Urinary bladder (tissue), 4 donors: ENCODE data around the gene ITGB3. TPM values are rescaled to one million over a fixed set of nuclear protein-coding genes. Genes with fewer than 3 reads are reported as not detected.

ENCODE experiments used
- DNase-seq: peaks from one replicate; pipeline ENCODE4 v3.0.0-alpha.2; 2015; ENCODE audit errors: extremely low spot score
- H3K27ac ChIP-seq: one replicate; pipeline ENCODE4 v1.5.1; 2013; ENCODE audit warnings: low read depth, mild to moderate bottlenecking, moderate library complexity
- H3K36me3 ChIP-seq: one replicate; pipeline ENCODE4 v1.6.1; 2013; ENCODE audit warnings: mild to moderate bottlenecking, moderate library complexity; ENCODE audit not compliant: insufficient read depth
- H3K4me1 ChIP-seq: one replicate; pipeline ENCODE4 v1.6.1; 2013; ENCODE audit warnings: mild to moderate bottlenecking, moderate library complexity; ENCODE audit not compliant: insufficient read depth
- H3K4me3 ChIP-seq: one replicate; pipeline ENCODE4 v1.5.1; 2013; ENCODE audit warnings: low read depth, low read length
- WGBS: extraction: QIAGEN DNeasy Blood & Tissue Kit; methylation state at CpG from one replicate; pipeline ENCODE4 v1.1.7; 2013; 5-methylcytosine and 5-hydroxymethylcytosine counted together
- polyA plus RNA-seq: library from polyadenylated mRNA; stranded (reverse); fragments of 200-250 nt; gene quantifications from one replicate; pipeline ENCODE4 v1.2.3, GENCODE V29; 2013
- total RNA-seq: library from RNA; depleted of rRNA; stranded (reverse); fragments of >200 nt; gene quantifications from one replicate; pipeline ENCODE4 v1.2.3, GENCODE V29; 2014
- donor health status: healthy with polysubstance abuse.
- donor health status: healthy.

ITGB3 gene
- total and polyA plus RNA-seq, 2 donors, result 19.2 to 20.2 TPM

DNA sequence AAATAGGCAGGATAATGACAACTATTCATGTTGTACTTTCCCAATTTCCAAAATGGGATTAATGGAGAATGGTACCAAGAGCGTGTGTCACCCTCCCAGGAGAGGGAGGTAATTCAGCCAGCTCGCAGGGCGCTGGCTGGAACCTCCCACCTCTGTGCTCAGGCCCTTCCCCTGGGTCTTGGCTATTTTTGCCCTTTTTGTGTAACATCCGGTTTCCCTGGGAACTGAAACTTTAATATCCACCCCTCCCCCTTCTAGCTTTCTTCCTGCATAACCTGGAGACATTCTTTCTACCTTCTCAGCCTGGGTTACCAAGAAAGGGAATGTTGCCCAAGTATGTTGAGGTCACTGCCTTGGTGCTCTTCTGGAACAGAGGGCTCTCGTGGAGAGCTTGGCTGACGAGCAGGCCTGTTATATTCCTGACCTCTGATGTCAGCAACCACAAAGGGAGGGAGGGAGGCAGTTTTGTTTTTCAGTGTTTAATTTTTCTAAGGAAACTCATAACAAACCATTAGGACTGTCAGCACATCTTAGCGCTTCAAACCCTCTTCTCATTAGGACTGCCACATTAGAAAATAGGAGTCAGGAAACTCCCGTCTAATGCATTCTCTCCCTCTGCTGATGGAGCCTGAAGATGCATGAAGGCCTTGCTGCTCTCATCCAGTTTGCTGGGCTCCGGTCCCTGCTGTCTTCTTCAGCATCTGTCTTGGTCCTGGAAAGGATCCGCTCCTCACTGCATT is 25.6 kb downstream of the ITGB3 start:
- H3K36me3 ChIP-seq, result no peaks in the 10 kb centered on the region
- whole genome bisulfite sequencing, result 20% methylated on average over 10 of the region's 10 CpGs
- peak overlapping the region; percentile 73 for H3K27ac ChIP-seq
- peaks cover 2% of the 10 kb centered on the region for H3K4me1 ChIP-seq
- DNase-seq, result no peak
- no peak overlapping the region for H3K4me3 ChIP-seq

DNA sequence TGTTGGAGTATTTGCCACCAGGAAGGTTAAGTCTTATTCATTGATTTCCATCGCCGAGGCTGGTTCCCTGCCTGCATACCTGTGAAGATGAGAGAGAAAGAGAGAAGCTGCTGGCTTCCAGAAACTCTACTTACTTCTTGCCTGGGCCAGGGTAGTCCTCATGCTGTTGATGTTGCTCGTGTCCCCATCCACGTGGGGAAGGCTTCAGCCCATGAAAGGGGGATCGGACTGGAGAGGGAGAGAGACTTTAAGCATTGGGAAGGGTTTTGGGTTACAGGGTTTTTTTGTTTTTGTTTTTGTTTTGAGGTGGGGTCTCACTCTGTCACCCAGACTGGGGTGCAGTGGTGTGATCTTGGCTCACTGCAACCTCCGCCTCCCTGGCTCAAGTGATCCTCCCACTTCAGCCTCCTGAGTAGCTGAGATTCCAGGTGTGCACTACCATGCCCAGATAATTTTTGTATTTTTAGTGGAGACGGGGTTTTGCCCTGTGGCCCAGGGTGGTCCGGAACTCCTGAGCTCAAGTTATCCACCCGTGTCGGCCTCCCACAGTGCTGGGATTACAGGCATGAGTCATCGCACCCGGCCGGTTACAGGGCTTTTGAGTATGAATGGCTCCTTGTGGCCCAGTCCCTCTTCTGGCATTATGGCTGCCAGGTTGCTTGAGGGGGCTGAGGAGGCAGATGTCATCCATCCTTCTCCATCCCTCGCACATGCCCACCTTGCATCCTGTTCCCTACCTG is 26.6 kb downstream of the ITGB3 start:
- no peak overlapping the region for H3K4me3 ChIP-seq
- H3K36me3 ChIP-seq, result no peaks in the 10 kb centered on the region
- 71% methylated on average over 14 of the region's 14 CpGs for WGBS
- no peaks in the 10 kb centered on the region for H3K4me1 ChIP-seq
- H3K27ac ChIP-seq, result peak overlapping the region; percentile 73
- DNase-seq, result no peak

- H3K4me1 ChIP-seq, result no peaks in the 10 kb centered on the region
- WGBS, result 86% methylated on average over 6 of the region's 6 CpGs
These were observed 27.6 kb downstream of the ITGB3 start for GRCh38 chr17:47281216-47281615.

DNA sequence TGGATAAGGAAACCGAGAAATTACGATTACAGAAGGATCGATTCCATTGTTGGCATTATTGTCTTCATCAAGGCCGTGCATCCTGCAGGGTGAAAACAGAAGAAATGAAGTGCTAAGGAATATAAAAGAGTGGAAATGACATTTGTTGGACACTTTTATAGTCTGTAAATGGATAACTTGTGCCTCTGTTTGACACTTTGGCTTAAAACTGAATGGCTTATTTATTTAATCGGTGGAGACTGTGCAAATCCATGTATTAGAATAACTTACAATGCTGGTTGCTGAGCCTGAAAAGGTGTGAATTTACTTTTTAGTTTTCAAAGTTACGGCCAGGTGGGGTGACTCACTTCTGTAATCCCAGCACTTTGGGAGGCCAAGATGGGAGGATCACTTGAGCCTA is 31.4 kb downstream of the ITGB3 start:
- Histone ChIP-seq H3K36me3 (no peaks in the 10 kb centered on the region), H3K27ac (no peak overlapping the region), H3K4me3 (no peak overlapping the region), H3K4me1 (no peaks in the 10 kb centered on the region)
- DNase-seq, result no peak
- WGBS, result 91% methylated on average over 6 of the region's 6 CpGs

More at GRCh38 chr17:47281216-47281615, 27.6 kb downstream of the ITGB3 start:
- no peak overlapping the region for H3K4me3 ChIP-seq
- no peaks in the 10 kb centered on the region for H3K36me3 ChIP-seq
- DNase-seq, result no peak
- no peak overlapping the region for H3K27ac ChIP-seq

DNA sequence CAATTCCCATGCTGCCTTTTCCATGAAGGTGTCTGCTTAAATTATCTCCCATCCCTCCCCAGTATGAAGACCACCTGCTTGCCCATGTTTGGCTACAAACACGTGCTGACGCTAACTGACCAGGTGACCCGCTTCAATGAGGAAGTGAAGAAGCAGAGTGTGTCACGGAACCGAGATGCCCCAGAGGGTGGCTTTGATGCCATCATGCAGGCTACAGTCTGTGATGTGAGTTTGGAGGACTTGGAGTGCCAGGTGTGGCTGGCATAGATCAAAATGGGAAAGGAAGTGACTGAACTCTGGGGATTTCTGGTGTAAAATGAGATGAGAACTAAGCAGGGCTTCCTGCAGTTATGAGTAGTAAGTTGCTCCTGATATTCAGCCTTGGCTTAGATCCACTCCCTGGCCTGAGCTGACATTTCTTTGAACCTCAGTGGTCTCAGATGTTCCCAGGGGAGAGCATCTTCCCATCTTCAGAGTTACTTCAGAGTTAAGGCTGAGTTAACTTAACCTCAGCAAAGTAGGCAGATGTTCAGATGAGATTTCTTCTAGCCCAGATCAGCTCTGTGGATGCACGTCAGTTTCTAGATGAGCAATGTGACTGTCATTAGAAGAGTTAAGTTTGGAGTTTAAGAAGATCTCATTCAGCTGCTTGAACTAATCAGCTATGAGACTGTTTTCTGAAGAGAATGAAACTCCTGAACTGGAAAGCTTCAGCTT is 32.7 kb downstream of the ITGB3 start:
- Histone ChIP-seq H3K27ac (no peak overlapping the region), H3K4me3 (no peak overlapping the region), H3K36me3 (no peaks in the 10 kb centered on the region), H3K4me1 (no peaks in the 10 kb centered on the region)
- 88% methylated on average over 6 of the region's 6 CpGs for WGBS
- DNase-seq, result no peak

- no peak for DNase-seq
- H3K36me3 ChIP-seq, result no peaks in the 10 kb centered on the region
- no peak overlapping the region for H3K27ac ChIP-seq
These were observed 33.4 kb downstream of the ITGB3 start for GRCh38 chr17:47287068-47287467.

GRCh38 chr17:47287639-47288038 is 34.0 kb downstream of the ITGB3 start:
- no peak for DNase-seq
- no peak overlapping the region for H3K27ac ChIP-seq
- no peaks in the 10 kb centered on the region for H3K36me3 ChIP-seq
- no peaks in the 10 kb centered on the region for H3K4me1 ChIP-seq
- H3K4me3 ChIP-seq, result no peak overlapping the region
- WGBS, result 89% methylated on average over 2 of the region's 2 CpGs

More at GRCh38 chr17:47287068-47287467, 33.4 kb downstream of the ITGB3 start:
- WGBS, result 91% methylated on average over 4 of the region's 4 CpGs
- Histone ChIP-seq H3K4me3 (no peak overlapping the region), H3K4me1 (no peaks in the 10 kb centered on the region)

DNA sequence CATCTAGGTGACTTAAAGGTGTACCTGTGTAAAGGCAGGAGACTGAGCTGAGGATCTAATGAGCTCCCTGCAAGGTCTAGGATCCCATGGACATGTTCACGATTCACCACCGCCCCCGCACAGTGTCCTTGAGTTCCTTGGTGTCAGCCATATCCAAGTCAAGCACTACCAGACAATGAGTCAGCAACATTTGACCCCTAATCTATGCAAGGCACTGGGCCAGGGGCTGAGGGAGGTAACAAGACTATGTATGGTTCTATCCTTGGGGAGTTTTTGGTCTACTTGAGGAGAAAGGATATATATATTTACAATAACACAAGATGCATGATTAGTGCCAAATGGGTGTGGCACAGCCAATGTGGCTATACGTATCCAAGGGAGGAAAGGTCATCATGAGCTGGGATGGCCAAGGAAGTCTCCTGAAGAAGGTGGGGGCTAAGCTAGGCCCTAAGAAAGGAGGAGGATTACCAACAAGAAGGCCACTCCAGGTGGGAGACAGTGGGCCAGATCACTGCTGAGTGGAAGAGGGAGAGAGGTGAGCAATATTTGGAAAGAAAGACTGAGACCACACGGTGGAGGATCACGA is 35.0 kb downstream of the ITGB3 start:
- WGBS, result 89% methylated on average over 6 of the region's 6 CpGs
- H3K4me1 ChIP-seq, result no peaks in the 10 kb centered on the region
- H3K27ac ChIP-seq, result no peak overlapping the region
- no peaks in the 10 kb centered on the region for H3K36me3 ChIP-seq
- H3K4me3 ChIP-seq, result no peak overlapping the region
- DNase-seq, result no peak

DNA sequence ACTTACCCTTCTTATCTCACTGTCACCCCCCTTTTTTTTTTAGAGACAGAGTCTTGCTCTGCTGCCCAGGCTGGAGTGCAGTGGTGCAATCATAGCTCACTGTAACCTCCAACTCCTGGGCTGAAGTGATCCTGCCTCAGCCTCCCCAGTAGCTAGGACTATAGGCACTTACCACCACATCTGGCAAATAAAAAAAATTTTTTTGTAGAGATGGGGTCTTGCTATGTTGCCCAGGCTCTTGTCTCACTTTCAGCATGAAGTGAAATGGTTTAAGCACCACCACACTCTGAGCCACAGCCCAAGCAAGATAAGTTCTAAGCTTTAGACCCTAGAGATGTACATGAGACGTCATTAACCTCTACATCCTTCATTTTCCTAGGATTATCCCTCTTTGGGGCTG is 35.7 kb downstream of the ITGB3 start:
- H3K27ac ChIP-seq, result no peak overlapping the region
- WGBS, result 100% methylated on average over 1 of the region's 1 CpG
- no peak for DNase-seq
- H3K36me3 ChIP-seq, result no peaks in the 10 kb centered on the region
- no peaks in the 10 kb centered on the region for H3K4me1 ChIP-seq
- no peak overlapping the region for H3K4me3 ChIP-seq

GRCh38 chr17:47290870-47291241 is 37.2 kb downstream of the ITGB3 start:
- no peak for DNase-seq
- 82% methylated on average over 5 of the region's 5 CpGs for WGBS
- Histone ChIP-seq H3K36me3 (no peaks in the 10 kb centered on the region), H3K4me3 (no peak overlapping the region), H3K27ac (no peak overlapping the region), H3K4me1 (no peaks in the 10 kb centered on the region)

GRCh38 chr17:47291242-47291873 is 37.7 kb downstream of the ITGB3 start:
- H3K4me1 ChIP-seq, result no peaks in the 10 kb centered on the region
- no peak overlapping the region for H3K27ac ChIP-seq
- DNase-seq, result no peak
- H3K4me3 ChIP-seq, result no peak overlapping the region
- 79% methylated on average over 8 of the region's 8 CpGs for WGBS
- no peaks in the 10 kb centered on the region for H3K36me3 ChIP-seq

DNA sequence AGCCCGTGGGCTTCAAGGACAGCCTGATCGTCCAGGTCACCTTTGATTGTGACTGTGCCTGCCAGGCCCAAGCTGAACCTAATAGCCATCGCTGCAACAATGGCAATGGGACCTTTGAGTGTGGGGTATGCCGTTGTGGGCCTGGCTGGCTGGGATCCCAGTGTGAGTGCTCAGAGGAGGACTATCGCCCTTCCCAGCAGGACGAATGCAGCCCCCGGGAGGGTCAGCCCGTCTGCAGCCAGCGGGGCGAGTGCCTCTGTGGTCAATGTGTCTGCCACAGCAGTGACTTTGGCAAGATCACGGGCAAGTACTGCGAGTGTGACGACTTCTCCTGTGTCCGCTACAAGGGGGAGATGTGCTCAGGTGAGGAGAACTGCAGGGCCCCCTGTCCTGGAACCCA is 38.6 kb downstream of the ITGB3 start:
- Histone ChIP-seq H3K36me3 (no peaks in the 10 kb centered on the region), H3K4me3 (no peak overlapping the region), H3K27ac (no peak overlapping the region), H3K4me1 (no peaks in the 10 kb centered on the region)
- 94% methylated on average over 14 of the region's 14 CpGs for WGBS
- no peak for DNase-seq
